ENCODE results near the gene KCTD11.

Gene KCTD11

DNA sequence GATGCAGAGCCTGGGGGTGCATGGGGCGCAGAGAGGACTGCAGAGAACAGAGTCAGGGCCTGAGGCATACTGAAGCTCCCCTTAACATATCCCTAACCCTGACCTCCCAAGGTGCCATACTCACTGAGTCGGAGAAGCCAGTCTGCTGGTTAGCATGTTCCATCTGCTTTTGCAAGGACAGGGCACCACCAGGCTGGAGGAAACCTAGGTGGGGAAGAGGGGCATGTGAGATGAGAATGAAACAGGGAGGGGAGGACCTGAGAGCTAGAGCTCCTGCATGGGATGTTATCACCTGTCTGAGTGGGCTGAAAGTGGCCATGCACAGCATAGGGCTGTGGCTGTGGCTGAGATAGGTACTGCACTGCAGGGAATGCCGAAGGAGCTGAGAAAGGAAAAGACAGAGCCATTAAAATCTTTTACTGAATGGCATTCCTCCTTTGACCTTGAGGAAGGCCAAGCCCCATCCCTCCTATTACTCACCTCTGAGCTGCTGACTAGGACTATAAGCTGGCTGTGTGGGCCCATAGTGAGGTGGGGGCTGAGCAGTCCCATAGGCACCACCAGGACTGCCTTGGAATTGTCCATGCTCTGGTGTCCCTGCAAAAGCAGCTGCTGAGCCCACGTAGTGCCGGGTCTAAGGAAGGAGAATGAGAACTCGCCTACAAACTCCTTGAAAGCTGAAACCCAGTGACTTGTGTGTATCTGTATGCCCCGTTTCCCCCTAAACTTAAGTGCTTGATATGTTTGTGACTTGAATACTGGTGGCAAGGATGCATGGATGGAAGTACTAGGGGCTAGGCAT is 38.7 kb upstream of the KCTD11 start:
- TF ChIP-seq TAF1 (IDR thresholded peaks at IDR 0.05; ENCODE audit: borderline replicate concordance, low read depth, low read length) (no peak), POLR2AphosphoS5 (IDR thresholded peaks at IDR 0.05; ENCODE audit: low read depth, low read length) (peak; percentile 94), POLR2A (IDR thresholded peaks at IDR 0.05; ENCODE audit: low read depth, low read length) (peak; percentile 78)
- FAIRE-seq (no peak), DNase-seq (ENCODE audit: insufficient read length) (peak; percentile 19)

DNA sequence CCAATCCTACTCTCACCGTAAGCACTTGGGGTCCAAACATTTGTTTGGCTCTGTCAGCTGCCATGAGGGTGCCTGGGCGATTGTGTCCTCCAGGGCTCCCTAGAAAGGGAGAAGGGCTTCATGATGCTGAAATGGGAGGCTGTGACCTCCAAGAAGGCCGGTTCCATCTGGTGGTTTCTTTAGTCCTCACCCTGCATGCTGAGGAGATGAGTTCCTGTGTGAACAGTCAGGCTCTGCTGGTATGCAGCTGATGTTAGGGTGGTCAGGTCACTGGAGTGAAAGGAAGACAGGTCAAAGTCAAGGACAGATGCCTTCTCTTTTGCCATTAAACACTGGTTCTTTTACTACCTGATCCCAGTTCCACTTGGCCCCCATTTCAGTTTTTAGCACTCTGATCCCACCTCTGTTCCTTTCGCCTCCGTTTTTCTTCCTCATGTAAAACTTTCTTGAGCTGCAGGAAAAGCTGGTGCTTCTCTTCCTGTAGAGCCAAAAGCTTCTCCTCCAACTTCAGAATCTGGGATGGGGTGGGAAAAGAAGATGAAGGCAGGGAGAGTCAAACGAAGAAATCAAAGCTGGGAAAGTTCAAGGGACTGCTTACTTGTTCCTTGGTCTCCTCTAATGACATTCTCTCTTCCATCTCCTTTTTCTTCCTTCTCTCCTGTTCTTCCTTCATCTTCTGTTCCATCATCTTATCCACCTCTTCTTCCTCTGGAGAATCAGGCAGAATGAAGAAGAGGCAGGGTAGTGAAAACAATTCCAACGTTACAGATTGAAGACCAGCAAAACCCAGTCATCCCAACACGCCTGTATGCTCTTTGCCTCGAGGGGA is 37.9 kb upstream of the KCTD11 start:
- peak; percentile 65 for TF ChIP-seq POLR2A (IDR thresholded peaks at IDR 0.05; ENCODE audit: low read depth, low read length)
- TF ChIP-seq TAF1 (IDR thresholded peaks at IDR 0.05; ENCODE audit: borderline replicate concordance, low read depth, low read length): no peak
- peak; percentile 11; the same call in 1 of the 2 replicates for TF ChIP-seq POLR2AphosphoS5 (IDR thresholded peaks at IDR 0.05; ENCODE audit: low read depth, low read length)
- FAIRE-seq: peak; percentile 17
- DNase-seq (ENCODE audit: insufficient read length): peak; percentile 6

DNA sequence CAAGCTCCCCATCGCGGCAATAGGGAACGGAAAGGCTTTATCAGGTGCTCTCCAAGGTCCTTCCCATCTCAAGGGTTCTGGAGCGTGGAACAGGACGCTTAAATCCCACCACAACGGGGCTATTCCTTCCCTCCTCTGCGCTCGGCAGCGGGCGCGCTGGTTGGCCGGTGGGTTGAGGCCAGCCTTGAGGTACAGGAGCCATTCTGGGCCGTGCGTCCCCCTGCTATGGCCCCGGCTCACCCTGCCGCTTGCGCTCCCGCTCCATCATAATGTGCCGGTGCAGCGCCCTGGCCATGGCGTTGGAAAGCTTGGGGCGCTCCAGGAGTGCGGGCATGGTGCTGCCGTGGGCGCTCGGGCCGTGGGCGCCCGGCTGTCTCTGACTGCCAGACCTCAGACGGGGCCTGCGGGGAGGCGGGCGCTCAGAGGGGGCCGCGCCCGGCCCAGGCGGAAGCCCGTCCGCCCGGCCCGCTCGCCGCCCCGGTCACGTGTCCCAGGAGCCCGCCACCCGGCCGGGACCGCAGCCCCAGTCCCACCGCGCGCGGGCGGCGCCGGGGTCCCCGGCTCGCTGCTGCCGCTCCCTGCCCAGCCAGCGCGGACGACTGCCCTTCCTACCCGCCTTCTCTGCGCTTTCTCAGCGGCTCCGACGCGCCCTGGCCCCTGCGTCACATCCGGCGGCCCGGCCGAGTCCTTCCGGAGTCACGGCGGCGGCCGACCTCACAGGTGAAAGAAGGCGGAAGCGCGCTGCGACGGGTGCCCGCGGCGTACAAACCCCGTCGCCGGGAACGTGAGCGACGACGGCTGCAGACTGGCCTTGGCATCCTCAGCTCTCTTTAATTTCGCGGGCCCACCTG is 37.0 kb upstream of the KCTD11 start, which contains the start of gene GPS2:
Gene GPS2 (minus strand): TSS at position 642 of the 851 bp plus-strand sequence. CDS start 308 bp downstream, at position 334.
- FAIRE-seq (peak; percentile 99), DNase-seq (ENCODE audit: insufficient read length) (peak; percentile 99)
- TF ChIP-seq POLR2AphosphoS5 (IDR thresholded peaks at IDR 0.05; ENCODE audit: low read depth, low read length): peak; percentile 60
- peak; percentile 52; the same call in 1 of the 2 replicates for TF ChIP-seq TAF1 (IDR thresholded peaks at IDR 0.05; ENCODE audit: borderline replicate concordance, low read depth, low read length)
- TF ChIP-seq POLR2A (IDR thresholded peaks at IDR 0.05; ENCODE audit: low read depth, low read length): peak; percentile 81; the same call in 1 of the 2 replicates

DNA sequence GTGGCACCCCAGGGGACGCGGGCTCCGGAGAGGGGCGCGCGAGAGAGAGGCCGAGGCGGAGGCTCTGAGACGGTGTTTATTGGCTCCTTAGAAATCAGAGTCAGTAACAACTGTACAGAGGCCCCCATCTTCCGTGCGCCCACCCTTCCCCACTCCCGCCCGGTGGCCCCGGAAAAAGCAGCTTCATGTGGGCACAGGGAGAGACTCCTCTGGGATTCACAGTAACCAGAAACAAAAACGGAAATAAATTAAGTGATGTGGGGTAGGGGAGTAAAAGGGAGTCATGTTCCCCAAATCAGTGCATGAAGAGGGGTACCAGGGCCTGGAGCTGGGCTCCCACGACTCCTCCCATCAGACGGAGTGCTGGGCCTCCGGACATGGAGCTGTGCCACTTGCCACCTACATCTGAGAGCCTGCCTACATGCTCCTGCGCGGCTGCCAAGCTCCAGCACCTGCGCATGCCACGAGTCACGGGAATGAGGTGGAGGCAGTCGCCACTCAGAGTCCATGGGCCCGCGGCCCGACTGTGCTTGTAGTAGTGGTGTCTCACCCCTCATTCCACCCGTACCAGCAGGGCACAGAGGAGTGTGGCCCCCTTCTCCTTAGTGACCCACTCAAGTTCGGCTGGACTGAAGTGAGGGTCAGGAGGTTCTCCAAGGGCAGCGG is 36.3 kb upstream of the KCTD11 start:
- FAIRE-seq: no peak

DNA sequence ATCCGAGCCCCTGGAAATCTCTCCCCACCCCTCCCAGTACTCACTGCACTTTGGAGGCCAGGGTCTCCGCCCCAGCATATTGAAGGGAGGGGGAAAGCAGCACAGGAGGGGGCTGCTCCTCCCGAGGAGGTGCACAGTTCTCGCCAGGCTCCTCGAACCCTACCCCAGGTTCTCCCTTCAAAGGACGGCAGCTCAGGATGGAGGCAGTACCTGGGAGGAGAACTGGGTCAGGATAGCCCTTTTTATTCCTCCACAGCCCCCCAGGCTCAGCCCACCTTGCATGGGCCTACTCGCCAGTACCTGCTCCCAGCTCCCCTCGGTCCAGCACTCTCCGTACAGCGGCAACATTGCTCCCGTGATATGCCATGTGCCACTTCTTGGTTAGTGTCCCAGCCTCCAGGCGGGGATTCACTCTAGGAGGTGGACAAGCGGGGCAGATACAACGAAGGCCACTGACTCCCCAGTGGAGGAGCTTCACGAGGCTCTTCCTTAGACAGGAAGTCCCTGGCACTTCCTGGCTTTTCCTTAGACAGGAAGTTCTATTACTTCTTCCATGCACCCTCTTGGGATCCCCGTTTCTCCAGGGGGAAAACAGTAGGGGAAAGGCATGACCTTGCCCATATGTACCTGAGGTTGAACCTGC is 34.7 kb upstream of the KCTD11 start:
- DNase-seq (ENCODE audit: insufficient read length) (no peak), FAIRE-seq (no peak)
- TF ChIP-seq POLR2AphosphoS5 (IDR thresholded peaks at IDR 0.05; ENCODE audit: low read depth, low read length) (no peak), TAF1 (IDR thresholded peaks at IDR 0.05; ENCODE audit: borderline replicate concordance, low read depth, low read length) (no peak), POLR2A (IDR thresholded peaks at IDR 0.05; ENCODE audit: low read depth, low read length) (no peak)

More for the DNA sequence above, 36.3 kb upstream of the KCTD11 start:
- DNase-seq (ENCODE audit: insufficient read length): no peak
- TF ChIP-seq TAF1 (IDR thresholded peaks at IDR 0.05; ENCODE audit: borderline replicate concordance, low read depth, low read length) (no peak), POLR2A (IDR thresholded peaks at IDR 0.05; ENCODE audit: low read depth, low read length) (no peak), POLR2AphosphoS5 (IDR thresholded peaks at IDR 0.05; ENCODE audit: low read depth, low read length) (no peak)

DNA sequence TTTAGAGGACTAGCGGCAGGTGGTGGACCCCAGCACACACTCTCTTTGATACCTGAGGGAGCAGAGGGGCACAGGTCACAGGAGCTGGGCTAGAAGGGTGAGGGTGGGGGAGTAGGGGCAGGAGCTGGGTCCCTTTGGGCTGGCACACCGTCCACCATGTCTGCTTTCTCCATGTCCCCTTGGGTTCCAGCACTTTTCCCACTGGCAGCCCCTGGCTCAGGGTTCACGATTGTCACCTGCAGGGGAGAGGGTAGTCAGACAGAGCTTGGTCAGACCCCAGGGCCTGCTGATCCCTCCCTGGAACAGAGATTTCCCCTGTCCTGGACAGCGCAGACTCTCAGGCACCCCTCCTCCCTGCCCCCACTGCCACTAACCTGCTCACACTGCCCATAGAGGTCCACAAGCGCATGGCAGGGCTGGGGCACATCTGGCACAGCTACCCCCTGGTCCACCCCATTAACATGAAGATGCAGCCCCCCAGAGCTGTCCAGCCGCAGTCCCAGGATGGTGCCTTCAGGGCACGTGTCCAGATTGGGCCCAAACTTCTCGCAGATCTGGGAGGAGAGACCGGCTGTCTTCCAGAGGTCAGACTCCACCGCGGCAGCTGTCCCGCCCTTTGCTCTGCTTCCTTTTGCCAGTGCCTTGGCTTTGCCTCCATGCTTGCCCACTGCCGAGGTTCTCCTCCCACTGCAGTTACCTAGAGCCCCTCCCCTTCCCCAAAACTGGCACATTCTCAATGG is 33.7 kb upstream of the KCTD11 start:
- no peak for FAIRE-seq
- DNase-seq (ENCODE audit: insufficient read length): no peak
- TF ChIP-seq TAF1 (IDR thresholded peaks at IDR 0.05; ENCODE audit: borderline replicate concordance, low read depth, low read length) (no peak), POLR2A (IDR thresholded peaks at IDR 0.05; ENCODE audit: low read depth, low read length) (no peak), POLR2AphosphoS5 (IDR thresholded peaks at IDR 0.05; ENCODE audit: low read depth, low read length) (no peak)

DNA sequence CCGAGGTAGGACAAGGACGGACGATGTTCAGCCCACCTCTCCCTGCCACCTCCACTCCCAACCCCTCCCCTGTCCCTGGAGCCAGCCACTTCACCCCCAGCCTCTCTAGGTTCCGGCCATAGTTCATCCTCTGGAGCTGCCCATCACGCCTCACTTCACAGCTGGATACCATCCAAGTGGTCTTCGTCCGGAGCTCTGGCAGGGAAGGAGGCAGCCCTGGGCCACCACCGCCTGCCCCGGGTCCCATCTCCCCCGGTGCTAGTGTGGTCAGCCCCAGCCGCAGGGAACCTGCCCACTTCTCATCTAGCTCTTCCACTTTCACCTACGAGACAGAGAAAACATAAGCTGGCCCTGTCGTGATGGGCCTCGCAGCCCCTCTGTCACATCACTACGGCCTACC is 30.5 kb upstream of the KCTD11 start:
- DNase-seq (ENCODE audit: insufficient read length): no peak
- no peak for TF ChIP-seq POLR2A (IDR thresholded peaks at IDR 0.05; ENCODE audit: low read depth, low read length)
- no peak for TF ChIP-seq TAF1 (IDR thresholded peaks at IDR 0.05; ENCODE audit: borderline replicate concordance, low read depth, low read length)
- no peak for TF ChIP-seq POLR2AphosphoS5 (IDR thresholded peaks at IDR 0.05; ENCODE audit: low read depth, low read length)
- no peak for FAIRE-seq

DNA sequence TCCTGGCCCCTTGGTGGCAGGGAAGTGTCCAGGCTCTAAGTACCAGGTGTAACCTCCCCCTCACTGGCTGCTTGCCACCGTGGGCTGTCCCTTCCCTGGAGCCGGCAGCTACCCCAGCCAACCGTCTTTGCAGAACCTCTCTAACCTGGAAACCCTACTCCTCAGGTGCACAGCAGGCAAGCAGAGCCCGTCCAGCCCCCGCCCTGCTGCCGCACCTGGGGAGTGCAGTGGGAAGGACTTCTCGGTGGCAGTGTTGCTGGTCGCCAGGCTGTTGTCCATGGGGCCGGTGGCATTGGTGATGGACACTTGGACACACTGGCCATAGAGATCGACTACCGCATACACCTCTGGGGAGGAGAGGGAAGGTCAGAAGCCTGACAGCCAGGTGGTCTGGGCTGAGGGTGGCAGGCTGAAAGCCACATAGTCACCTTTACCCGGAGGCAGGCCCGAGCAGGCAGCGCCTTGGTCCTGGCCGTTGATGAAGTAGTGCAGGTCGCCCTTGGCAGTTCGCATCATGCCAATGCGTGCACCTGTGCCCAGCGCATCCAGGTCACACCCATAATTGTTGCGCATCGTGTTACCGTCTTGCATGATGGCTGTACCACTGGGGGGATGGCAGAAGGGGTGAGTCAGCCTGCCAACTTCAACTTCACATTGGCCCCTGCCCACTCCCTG is 29.3 kb upstream of the KCTD11 start:
- FAIRE-seq (no peak), DNase-seq (ENCODE audit: insufficient read length) (peak; percentile 17)
- TF ChIP-seq TAF1 (IDR thresholded peaks at IDR 0.05; ENCODE audit: borderline replicate concordance, low read depth, low read length) (no peak), POLR2AphosphoS5 (IDR thresholded peaks at IDR 0.05; ENCODE audit: low read depth, low read length) (no peak), POLR2A (IDR thresholded peaks at IDR 0.05; ENCODE audit: low read depth, low read length) (no peak)

All from GM12892 (cell line).